ENCODE data around the gene MAPKAPK5. TPM values are rescaled to one million over a fixed set of nuclear protein-coding genes. Genes with fewer than 3 reads are reported as not detected.
"Not testable (repeated sequence)": the region's sequence is repeated elsewhere in the genome, so short reads cannot be mapped to it uniquely, and the experiment has no call there.

MAPKAPK5 gene
- total RNA-seq, 1 donor from 2014 or later: 39.4 TPM

GRCh38 chr12:111927346-111927745 lies 85.3 kb downstream of the MAPKAPK5 start:
- Histone ChIP-seq H3K27me3 (ENCODE audit: low read depth) (no peaks in the 10 kb centered on the region), H3K4me1 (no peaks in the 10 kb centered on the region), H3K9me3 (no peaks in the 10 kb centered on the region), H3K36me3 (peaks cover 15% of the 10 kb centered on the region), H3K4me3 (no peak overlapping the region), H3K27ac (no peak overlapping the region)
- TF ChIP-seq CTCF (IDR thresholded peaks at IDR 0.05): no peak
- intact Hi-C loops (cut with DNase I): no loop called here
- no peak for ATAC-seq
- no peak for DNase-seq

- no peak for TF ChIP-seq CTCF (IDR thresholded peaks at IDR 0.05)
- intact Hi-C loops (cut with DNase I): no loop called here
- Histone ChIP-seq H3K4me3 (no peak overlapping the region), H3K9me3 (no peaks in the 10 kb centered on the region), H3K27ac (no peak overlapping the region), H3K27me3 (ENCODE audit: low read depth) (no peaks in the 10 kb centered on the region), H3K4me1 (no peaks in the 10 kb centered on the region), H3K36me3 (peaks cover 21% of the 10 kb centered on the region)
- no peak for ATAC-seq
- no peak for DNase-seq
Observed at GRCh38 chr12:111932241-111932640, 90.2 kb downstream of the MAPKAPK5 start.

- DNase-seq (no peak), ATAC-seq (no peak)
- intact Hi-C loops (cut with DNase I): no loop called here
- TF ChIP-seq CTCF (IDR thresholded peaks at IDR 0.05): no peak
- Histone ChIP-seq H3K4me1 (no peaks in the 10 kb centered on the region), H3K36me3 (peaks cover 17% of the 10 kb centered on the region), H3K4me3 (no peak overlapping the region), H3K27ac (no peak overlapping the region), H3K27me3 (ENCODE audit: low read depth) (no peaks in the 10 kb centered on the region), H3K9me3 (no peaks in the 10 kb centered on the region)
Observed at GRCh38 chr12:111936869-111937268, 94.8 kb downstream of the MAPKAPK5 start.

- H3K27ac ChIP-seq: no peak overlapping the region
- peaks cover 12% of the 10 kb centered on the region for H3K36me3 ChIP-seq
- DNase-seq: no peak
- no peak for ATAC-seq
- TF ChIP-seq CTCF (IDR thresholded peaks at IDR 0.05): no peak
- intact Hi-C loops (cut with DNase I): no loop called here
- H3K4me1 ChIP-seq: no peaks in the 10 kb centered on the region
- no peak overlapping the region for H3K4me3 ChIP-seq
- no peaks in the 10 kb centered on the region for H3K27me3 ChIP-seq (ENCODE audit: low read depth)
- no peaks in the 10 kb centered on the region for H3K9me3 ChIP-seq
Observed at GRCh38 chr12:111937429-111937828, 95.4 kb downstream of the MAPKAPK5 start.

GRCh38 chr12:111942557-111942956 lies 100.5 kb downstream of the MAPKAPK5 start:
- Histone ChIP-seq H3K36me3 (peaks cover 4% of the 10 kb centered on the region), H3K27me3 (ENCODE audit: low read depth) (no peaks in the 10 kb centered on the region), H3K9me3 (no peaks in the 10 kb centered on the region), H3K4me3 (no peak overlapping the region), H3K4me1 (no peaks in the 10 kb centered on the region), H3K27ac (no peak overlapping the region)
- no peak for TF ChIP-seq CTCF (IDR thresholded peaks at IDR 0.05)
- no peak for ATAC-seq
- intact Hi-C loops (cut with DNase I): no loop called here
- no peak for DNase-seq

GRCh38 chr12:111943929-111944328 lies 101.9 kb downstream of the MAPKAPK5 start:
- DNase-seq (no peak), ATAC-seq (no peak)
- H3K27ac ChIP-seq: no peak overlapping the region
- H3K36me3 ChIP-seq: no peaks in the 10 kb centered on the region
- H3K4me3 ChIP-seq: no peak overlapping the region
- no peaks in the 10 kb centered on the region for H3K9me3 ChIP-seq
- TF ChIP-seq CTCF (IDR thresholded peaks at IDR 0.05): no peak
- no peaks in the 10 kb centered on the region for H3K27me3 ChIP-seq (ENCODE audit: low read depth)
- intact Hi-C loops (cut with DNase I): no loop called here
- H3K4me1 ChIP-seq: no peaks in the 10 kb centered on the region

GRCh38 chr12:111950961-111951676 lies 109.1 kb downstream of the MAPKAPK5 start:
- H3K4me1 ChIP-seq; ATAC-seq; intact Hi-C loops (cut with DNase I): not testable (repeated sequence)

More at GRCh38 chr12:111950961-111951676, 109.1 kb downstream of the MAPKAPK5 start:
- not testable (repeated sequence) for H3K36me3 ChIP-seq; H3K9me3 ChIP-seq; H3K4me3 ChIP-seq; H3K27ac ChIP-seq; H3K27me3 ChIP-seq (ENCODE audit: low read depth); DNase-seq
